ENCODE results near the gene CACNG3.

Gene CACNG3

DNA sequence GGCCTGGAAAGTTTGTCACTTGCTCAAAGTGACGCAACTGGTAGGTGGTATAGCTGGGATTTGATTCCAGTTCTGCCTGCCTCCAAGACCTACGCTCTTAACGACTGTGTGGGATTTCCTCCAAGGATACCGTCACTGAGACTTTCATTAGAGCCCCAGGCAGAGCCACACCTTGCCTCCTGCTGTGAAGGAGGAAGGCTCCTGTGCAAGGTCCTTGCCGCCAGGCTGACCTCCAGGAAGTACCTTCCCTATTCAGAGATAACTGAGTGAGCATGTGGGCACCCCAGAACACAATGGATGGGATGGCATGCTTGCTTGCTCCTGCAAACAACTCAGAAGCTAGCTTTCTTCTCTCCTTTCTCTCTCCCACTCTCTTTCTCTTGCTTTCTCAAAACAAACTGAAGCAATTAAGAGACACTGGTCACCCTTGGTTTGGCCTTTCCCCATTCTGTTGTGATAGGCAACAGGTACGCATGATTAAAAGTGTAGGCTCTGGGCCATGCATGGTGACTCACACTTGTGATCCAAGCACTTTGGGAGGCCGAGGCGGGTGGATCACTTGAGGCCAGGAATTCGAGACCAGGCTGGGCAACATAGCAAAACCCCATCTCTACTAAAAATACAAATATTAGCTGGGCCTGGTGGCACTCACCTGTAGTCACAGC lies 30.7 kb downstream of the CACNG3 start:
- DNase-seq (ENCODE audit: low read depth): no peak
- TF ChIP-seq, protein P1, sequence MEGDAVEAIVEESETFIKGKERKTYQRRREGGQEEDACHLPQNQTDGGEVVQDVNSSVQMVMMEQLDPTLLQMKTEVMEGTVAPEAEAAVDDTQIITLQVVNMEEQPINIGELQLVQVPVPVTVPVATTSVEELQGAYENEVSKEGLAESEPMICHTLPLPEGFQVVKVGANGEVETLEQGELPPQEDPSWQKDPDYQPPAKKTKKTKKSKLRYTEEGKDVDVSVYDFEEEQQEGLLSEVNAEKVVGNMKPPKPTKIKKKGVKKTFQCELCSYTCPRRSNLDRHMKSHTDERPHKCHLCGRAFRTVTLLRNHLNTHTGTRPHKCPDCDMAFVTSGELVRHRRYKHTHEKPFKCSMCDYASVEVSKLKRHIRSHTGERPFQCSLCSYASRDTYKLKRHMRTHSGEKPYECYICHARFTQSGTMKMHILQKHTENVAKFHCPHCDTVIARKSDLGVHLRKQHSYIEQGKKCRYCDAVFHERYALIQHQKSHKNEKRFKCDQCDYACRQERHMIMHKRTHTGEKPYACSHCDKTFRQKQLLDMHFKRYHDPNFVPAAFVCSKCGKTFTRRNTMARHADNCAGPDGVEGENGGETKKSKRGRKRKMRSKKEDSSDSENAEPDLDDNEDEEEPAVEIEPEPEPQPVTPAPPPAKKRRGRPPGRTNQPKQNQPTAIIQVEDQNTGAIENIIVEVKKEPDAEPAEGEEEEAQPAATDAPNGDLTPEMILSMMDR (IDR thresholded peaks at IDR 0.05; ENCODE audit: control insufficient read depth, extremely low read depth, insufficient read depth): no peak
- H3K4me3 ChIP-seq (ENCODE audit: low read depth, low read length): no peak overlapping the region

DNA sequence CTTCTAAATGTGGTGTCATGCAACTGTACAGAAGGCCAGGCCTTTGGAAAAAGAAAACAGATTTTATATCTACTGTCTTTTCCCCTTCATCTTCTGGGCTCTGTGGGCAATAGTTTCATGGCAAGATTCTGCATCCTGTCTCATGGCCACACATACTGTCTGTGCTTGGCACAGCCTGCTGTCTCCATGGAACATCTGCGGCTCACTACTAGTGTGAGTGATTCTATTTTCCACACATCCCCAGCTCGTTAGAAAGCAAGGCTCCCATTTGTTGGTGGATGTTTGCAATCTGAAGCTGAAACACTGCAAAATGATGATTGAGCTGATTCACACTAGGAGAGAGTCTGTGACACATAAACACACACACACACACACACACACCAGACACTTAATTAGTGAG lies 32.4 kb downstream of the CACNG3 start:
- DNase-seq (ENCODE audit: low read depth): no peak
- no peak overlapping the region for H3K4me3 ChIP-seq (ENCODE audit: low read depth, low read length)
- TF ChIP-seq, protein P1 (IDR thresholded peaks at IDR 0.05; ENCODE audit: control insufficient read depth, extremely low read depth, insufficient read depth): no peak

DNA sequence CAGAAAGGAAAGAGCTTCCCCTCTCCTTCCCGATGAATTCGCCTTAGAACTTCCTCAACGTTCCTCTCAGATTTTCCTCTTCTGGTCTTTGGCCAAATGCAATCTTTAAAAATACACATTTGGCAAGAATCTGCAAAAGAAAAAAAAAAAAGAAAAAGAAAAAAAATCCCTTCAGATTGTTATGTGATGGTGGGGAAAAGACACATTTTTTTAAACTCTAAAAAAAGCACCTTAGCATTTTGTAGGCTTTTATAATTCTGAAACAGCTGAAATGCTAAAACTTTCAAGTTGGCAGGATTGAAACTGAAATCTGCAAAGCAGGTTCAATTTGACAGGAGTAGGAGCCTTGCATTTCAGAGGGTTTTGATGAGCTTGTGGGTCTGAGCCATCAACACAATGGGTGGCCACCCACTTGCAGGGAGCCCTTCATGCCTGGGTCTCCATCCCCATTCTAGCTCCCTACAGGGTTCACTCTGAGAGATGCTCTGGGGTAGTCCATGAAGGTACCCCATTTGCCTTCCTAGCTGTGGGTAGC lies 33.1 kb downstream of the CACNG3 start:
- TF ChIP-seq, protein P1 (IDR thresholded peaks at IDR 0.05; ENCODE audit: control insufficient read depth, extremely low read depth, insufficient read depth): no peak
- no peak for DNase-seq (ENCODE audit: low read depth)
- no peak overlapping the region for H3K4me3 ChIP-seq (ENCODE audit: low read depth, low read length)

DNA sequence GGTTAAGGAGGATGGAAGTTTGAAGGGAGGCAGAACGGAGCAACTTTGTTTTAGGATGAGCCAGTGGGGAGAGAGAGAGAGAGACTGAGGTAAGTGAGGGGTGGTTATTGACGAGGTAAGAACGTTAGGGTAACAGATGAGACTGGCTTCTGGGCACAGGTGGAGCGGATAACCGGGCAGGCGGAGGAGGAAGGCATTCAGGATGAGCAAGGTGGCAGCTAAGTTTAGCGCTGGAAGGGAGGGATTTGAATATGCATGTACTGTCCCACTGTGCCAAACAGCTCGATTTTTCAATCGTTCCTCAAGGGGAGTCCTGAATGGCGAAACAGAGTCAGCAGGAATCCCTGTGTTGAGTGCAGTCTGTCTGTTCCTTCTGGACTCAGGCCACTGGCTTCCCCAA lies 35.8 kb downstream of the CACNG3 start:
- H3K4me3 ChIP-seq (ENCODE audit: low read depth, low read length): no peak overlapping the region
- DNase-seq (ENCODE audit: low read depth): no peak
- TF ChIP-seq, protein P1 (IDR thresholded peaks at IDR 0.05; ENCODE audit: control insufficient read depth, extremely low read depth, insufficient read depth): no peak

DNA sequence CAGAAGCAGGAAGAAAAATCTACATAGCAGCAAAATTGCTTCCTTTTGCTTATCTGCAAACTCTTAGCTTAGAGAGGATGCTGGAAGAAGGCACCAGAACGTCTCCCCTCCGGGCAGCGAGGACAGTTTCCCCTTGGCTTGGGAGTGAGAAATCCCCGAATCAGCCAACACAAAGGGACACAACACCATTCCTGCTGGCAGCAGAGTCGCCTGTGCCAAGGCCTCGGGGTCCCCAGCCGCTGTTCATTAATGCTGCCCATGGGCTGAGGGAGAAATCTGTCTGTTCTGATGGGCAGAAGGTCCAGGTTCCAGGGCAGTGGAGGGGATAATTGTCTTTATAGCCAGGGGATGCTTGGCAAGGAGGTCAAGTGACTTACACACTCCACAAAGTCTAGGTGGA lies 38.0 kb downstream of the CACNG3 start:
- TF ChIP-seq, protein P1 (IDR thresholded peaks at IDR 0.05; ENCODE audit: control insufficient read depth, extremely low read depth, insufficient read depth): no peak
- H3K4me3 ChIP-seq (ENCODE audit: low read depth, low read length): no peak overlapping the region
- DNase-seq (ENCODE audit: low read depth): no peak

DNA sequence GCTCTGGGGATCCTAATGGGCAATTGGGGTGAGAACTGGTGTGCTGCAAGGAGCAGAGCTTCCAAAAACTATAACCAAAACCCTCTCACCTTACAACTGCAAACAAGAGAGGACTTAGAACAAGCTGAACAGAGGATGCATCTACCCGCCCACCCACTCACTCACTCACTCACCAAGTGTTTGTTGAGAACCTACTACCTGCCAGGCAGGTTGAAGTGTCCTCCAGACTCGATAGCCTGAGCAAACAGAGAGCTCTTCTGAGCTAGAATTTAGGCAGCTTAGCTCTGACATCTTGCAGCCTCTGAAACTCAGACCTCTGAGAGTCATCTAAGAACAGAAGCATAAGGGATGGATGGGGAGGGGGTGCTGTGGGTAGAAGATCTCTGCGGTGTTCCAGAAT lies 41.2 kb downstream of the CACNG3 start:
- no peak for DNase-seq (ENCODE audit: low read depth)
- no peak overlapping the region for H3K4me3 ChIP-seq (ENCODE audit: low read depth, low read length)
- TF ChIP-seq, protein P1 (IDR thresholded peaks at IDR 0.05; ENCODE audit: control insufficient read depth, extremely low read depth, insufficient read depth): no peak
